NCI-H1436 treated with DMSO at 0.1 percent for 48 hours (cell line): ENCODE measurements around the gene INPP5A.
"Not testable (repeated sequence)": the region's sequence is repeated elsewhere in the genome, so short reads cannot be mapped to it uniquely, and the experiment has no call there.

Experiments
- DNase-seq: peaks from one replicate; lab custom pipeline; 2025; lab: John Stamatoyannopoulos, UW

The INPP5A gene

DNA sequence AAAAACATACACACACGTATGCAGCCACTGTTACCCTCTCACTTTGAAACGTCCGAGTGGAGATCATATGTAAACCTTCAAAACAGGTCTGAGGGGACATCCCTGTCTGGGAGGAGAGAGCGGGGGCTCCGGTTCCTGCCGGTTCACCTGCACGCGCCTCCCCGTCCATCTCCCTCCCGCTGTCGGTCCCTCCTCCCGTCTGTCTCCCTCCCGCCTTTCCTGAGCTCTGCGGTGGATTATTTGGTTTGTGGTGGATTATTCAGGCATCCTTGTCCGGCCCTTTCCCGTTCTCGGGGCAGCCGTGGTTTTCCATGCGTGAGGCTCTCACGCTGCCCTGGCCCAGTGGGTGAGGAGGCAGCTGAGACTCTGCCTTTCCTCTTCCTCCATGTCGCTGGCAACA, 188.6 kb downstream of the INPP5A start:
- no peak for DNase-seq

DNA sequence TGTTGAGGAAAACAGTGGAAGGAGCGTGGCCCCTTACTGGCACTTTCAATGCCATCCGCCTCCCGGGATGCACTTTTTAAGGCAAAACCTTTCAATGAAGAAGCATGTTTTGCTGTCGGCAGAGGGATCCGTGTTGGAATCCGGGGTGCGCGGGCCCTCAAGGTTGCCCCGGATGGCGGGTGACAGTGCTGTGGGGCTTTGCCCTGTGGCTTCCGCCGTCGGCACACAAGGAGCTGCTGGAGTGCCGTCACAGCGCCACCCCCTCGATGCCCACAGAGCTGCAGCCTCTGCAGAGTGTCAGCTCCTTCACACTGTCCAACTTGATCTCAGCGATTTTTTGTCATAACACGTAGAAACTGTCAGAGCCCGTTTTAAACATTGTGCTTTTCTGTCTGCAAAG, 189.4 kb downstream of the INPP5A start:
- no peak for DNase-seq

DNA sequence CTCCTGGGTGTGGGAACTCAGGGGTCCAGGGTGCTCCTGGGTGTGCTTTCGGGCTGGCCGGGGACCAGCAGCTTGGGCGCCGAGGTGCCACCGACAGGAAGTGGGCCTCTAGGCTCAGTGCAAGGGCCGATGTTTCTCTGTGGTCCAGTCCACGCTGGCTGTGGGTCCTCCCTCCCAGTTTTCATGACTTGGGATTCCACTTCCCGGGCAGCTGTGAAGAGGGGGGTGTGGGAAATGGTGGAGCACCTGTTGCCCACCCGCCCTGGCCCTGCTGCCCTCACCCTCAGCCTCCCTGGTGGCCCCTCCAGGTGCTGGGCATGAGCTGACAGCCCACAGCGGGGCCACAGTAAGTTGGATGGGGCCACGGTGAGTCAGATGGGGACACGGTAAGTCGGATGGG, 189.8 kb downstream of the INPP5A start:
- no peak for DNase-seq

DNA sequence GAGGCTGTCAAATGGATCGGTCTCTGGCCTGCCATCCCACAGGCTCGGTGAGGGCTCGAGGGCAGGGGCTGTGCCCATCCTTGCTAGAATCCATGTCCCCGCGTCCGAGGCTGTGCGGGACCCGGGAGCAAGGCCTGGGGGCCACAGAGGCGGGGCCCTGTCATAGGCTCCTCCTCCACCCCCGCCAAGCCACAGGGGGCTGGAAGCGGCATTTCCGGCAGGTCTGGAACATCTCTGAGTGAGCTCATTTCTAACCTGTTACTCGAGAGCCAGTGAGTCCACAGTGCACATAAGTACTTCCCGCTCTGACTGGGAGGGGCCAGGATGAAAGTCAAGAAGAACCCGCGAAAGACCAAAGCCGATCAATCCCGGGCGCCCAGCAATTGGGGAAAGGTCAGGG, 190.7 kb downstream of the INPP5A start:
- no peak for DNase-seq

DNA sequence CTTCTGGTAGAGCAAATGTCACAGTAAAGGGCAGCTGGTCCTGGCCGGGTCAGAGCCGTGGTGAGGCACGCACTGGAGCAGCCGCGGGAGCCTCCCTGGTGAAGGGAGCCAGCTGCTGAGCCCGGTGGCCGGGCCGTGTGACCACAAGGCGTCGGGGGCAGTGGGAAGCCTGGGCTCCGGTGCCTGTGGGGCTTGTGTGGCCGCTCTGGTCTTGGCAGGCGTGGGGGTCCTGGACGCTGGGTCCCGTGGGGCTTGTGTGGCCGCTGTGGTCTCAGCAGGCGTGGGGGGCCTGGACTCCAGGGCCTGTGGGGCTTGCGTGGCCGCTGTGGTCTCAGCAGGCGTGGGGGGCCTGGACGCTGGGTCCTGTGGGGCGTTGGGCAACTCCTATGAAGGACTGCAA, 191.2 kb downstream of the INPP5A start:
- DNase-seq: no peak

DNA sequence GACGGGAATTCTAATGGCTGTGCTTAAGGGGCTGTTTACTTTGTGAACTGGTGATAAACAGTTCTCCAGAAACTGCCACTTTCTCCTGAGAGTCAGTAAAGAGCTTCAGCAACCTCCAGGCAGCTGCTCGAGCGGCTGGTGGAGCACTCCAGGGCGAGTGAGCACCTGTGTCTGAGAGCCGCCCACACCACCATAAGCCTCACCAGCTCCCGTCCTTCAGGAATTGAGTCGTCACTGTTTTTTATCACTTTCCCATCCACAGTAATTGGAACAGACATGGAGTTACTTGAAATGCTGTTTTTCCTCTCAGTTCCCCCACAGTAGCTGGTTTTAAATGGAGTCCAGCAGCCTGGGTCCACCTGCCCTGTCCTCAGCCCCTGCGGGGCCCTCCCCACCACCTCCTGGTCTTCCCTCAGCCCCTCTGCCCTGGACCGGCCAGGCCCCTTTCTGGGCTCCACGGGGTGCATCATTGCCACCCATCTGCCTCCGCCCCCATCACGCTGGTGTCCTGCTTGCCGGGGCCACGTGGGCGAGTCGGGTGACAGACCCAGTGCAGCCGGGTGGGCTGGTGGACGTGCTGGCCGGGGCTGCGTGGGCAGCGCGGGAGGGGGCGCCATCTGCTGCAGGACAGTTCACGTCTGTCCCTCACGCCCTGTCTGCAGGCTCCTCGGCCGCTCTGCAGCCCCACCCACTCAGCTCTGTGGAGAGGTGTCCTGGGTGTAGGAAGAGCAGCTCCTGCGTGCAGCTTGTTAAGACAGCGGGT, 192.4 kb downstream of the INPP5A start:
- no peak for DNase-seq

DNA sequence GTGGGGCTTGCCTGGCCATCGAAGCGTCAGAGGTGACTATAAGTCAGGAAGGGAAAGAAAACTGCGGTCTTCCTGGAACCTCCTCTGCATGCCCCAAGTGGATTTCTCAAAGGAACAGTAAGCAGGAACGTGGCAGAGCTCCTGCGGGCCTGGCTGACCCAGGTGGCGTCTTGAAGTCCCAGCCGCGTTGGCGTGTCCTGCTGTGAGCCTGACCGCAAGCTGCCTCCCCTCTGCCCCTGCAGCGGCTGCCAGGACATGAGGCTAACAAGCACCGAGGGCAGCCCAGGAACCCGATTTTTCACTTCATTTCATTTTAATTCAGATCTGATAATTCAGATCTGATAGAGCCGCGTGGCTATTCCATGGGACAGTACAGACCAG, 193.0 kb downstream of the INPP5A start:
- no peak for DNase-seq

DNA sequence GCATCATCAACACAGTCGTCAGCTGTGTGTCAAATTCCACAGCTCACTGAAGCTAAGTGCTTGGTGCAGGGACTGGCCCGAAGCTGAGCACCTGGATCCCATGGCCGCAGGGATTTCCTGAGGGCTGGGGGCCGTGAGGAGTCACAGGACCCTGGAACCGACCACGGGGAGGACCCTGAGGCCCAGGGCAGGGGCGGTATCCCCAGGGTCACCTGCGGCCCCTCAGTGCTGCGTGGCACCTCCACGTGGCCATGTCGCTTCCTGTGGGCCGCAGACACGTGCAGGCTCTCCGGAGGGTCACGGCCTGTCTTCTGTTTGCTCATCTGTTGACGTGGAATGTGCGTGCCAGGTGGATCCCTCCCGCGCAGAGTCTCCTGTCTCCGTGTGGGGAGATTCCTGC, 194.9 kb downstream of the INPP5A start:
- no peak for DNase-seq

DNA sequence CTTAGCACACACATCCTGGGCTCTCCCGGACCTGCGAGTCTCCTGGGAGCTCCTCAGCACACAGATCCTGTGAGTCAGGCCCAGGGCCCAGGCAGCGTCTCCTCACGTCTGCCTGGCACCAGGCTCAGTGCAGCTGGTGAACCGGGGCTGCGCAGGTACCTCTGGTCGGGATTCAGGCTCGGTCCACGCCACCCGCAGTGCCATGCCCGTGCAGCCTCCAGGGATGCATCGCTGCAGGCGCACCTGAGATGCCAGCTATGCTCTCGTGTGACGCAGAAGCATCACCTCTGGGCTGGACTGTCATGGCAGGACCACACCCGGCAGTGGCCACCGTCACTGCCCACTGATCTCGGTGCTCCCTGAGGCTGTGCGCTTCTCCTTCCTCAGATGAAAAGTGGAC, 196.3 kb downstream of the INPP5A start:
- no peak for DNase-seq

DNA sequence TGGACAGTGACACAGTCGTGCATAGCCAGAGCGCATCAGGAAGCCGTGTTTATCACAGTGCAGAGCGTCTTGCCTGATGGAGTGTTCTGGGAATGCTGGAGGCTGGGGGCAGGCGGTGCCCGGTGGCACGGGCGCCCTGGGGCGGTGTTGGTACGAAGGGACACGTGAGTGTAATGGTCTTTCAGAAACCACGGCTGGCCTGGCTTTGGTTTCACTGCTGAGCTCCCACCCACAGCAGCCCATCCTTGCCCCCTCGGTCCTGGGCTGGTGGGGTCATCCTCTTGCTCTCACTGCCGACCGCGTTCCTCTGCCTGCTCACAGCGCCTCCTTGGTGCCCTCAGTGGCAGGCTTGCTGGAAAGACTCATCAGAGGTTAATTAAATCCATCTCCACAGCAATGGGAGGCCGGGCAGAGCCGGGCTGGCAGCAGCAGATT, 197.8 kb downstream of the INPP5A start:
- DNase-seq: no peak

DNA sequence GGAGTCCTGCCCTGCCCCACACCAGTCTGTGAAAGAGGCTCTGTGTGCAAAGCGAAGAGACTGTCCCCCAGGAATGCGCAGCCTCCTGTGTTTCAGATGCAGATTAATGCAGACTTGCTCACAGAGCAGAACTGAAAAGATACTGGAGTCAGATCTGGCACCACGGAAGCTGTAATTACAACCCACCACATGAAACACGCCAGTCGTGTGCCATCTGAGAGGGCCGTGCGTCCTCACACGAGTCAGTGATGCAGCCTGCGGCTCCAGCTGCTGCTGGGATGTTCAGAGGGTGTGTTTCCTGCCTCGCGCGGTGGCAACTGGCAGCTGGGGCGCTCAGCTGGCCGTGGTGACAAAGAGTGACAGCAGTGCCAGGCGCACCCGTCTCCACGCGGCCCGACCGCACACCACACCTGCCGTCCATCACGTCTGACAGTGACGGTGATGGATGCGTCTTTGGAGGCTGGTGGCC, 198.4 kb downstream of the INPP5A start:
- no peak for DNase-seq

DNA sequence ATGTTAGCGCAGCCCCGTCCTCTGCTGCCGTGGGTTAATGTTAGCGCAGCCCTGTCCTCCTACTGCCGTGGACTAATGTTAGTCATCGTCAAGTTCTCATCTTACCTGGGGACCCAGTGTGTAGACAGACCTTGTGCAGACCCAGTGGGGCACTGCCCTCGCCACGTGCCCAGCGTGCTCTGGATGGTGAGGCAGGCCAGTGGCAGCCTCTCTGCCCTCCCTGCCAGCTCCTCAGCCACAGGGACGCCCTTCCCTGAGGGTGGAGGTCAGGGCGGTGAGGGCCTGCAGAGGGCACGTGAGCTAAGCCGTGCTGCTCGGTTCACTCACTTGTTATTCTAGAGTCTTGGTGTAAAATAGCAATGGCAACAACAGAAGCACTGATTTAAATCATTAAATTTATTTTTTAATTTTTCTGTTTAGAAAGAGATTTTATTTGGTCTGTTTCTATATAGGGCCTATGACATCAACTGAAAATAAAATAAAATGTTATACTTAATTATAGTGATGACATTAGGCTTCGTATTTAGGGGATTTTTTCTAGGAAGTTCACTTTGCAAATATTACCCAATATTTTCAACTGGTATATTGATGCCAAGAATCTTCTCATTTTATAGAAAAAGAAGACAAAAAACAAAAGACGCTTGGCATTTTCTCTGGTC, 199.9 kb downstream of the INPP5A start:
- DNase-seq: no peak

DNA sequence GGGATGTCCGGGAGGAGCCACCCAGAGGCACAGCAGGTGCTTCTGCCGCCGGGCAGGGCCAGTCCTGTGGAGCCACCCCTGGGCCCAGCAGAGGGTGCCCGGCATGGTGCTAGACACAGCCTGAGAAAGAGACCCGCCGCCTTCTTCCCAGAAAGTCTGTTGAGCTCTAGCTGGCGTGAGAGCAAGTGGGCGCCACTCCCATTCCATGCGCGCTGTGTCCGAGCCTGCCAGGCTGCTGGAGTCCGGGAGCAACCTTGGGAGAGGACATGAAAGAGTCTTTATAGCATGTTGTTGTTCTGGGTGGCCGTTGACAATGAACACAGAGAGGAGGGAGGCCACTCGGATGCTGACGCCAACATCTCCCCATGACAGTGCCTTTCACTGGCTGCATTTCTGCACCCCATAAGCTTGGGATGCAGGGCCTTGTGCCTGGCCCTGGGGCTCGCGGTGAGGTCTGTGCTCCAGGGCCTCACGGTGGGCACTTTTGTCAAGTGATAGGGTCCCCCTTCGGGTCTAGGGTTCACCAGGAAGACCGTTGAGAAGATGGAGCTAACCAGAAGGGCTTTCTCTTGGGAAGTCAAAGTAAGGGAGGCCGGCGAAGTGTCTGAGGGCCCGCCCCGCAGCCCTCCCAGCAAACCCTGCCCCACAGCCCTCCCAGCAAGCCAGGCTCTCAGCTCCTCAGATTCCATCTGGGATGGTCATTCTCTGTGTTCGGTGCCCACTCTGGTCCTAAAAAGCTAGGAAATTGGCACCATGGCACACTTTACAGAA, 201.1 kb downstream of the INPP5A start:
- DNase-seq: no peak

DNA sequence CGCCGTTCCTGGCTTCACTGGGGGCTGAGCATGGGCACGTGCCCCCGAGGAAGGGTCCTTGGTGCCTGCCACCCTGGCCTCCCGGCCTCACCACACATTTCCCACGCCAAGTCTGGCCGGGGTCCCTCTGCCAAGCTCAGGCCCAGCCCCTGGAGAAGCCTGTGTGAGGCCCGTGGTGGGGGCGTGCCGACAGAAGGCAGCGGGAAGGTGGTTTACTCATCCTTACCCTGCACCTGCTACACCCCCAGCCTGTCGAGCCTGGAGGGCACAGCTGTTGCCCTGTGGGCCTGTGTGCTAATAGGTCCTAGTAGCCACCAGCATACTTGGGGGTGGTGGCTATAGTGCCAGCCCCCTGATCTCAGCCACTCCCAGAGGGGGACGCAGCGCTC, 201.6 kb downstream of the INPP5A start:
- DNase-seq: no peak

DNA sequence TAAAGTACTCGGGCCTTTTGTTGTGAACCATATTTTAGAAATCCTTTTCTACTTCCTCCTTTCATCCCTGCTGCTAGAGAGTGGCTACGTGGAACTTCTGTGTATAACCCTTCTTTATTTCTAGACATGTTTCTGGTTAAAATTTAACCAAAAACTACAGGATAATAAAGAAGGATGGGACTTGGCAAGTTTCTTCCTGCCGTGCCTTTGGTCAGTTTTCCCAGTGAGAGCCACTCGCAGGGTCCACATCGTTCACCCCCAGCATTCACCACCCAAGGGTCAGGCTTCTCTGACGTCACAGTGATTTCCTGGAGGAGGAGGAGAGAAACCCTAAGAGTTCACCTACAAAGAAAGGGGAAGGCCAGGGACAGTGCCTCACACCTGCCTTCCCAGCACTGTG, 203.0 kb downstream of the INPP5A start:
- no peak for DNase-seq

DNA sequence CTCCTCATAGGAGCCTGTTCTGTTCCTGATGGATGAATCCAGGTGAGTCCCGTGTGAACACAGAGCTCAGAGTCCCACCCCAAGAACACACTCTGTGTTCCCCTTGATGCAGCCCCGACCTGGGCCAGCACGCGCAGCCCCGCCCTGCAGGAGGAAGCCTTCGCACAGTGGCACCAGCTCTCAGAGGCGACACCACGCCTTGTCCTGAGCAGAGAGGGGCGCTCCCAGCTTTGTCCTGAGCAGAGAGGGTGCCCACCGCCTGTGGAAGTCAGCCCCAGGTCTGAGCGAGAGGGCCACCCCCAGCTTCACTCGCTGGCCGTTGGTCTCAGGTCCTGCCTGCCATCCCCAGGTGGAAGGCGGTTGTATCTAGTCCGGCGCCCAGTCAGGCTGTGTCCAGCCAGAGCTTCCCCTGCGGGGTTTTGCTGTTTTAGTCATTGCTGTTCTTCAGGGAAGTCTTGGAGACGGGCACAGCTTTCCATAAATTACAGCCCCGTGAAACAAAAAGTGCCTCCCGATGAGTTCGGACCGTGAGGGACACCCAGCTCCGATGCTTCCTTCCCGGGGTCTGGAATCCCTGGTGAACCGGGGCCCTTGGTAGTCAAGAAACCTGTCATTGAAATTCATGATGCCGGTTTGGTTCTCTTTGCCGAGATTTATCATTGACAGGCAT, 204.7 kb downstream of the INPP5A start:
- DNase-seq: no peak

DNA sequence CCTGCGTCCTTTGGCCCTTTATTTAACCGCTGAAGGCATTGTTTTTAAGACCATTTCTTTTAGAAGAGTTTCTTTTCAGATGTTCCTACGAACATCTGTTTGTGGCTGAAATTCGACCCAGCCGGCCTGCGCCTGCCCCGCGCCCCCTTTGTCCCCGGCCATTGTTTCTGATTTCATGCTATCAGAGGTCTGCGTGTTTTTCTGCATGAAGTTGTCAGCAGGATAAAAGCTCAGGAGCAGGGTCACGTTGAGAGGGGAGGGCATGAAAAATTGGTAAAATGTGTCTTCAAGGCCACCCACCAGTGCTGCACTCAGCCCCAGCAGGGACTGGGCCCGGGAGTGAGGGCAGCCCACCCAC, 205.2 kb downstream of the INPP5A start:
- DNase-seq: no peak

DNA sequence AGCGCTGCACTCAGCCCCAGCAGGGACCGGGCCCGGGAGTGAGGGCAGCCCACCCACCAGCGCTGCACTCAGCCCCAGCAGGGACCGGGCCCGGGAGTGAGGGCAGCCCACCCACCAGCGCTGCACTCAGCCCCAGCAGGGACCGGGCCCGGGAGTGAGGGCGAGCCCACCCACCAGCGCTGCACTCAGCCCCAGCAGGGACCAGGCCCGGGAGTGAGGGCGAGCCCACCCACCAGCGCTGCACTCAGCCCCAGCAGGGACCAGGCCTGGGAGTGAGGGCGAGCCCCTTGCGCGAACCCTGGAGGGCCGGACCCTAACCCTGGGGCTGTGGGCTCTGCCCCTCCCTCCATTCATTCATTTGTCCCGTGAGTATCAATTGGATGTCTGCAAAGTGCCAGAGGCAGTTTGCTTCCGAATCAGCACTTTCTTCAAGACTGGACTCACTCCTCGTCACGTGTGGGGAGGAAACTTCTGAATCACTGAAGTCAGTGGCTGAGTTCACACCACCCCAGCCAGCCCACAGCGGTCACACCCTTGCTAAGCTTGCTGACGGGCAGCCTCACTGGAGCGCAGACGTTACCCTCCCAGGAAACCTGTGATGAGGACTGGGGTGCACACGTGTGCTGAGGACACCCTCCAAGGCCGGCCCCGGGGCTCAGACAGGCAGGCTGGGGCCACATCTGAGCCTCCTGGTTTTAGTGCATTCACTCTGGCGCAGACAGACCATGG, 205.8 kb downstream of the INPP5A start:
- DNase-seq: not testable (repeated sequence)

DNA sequence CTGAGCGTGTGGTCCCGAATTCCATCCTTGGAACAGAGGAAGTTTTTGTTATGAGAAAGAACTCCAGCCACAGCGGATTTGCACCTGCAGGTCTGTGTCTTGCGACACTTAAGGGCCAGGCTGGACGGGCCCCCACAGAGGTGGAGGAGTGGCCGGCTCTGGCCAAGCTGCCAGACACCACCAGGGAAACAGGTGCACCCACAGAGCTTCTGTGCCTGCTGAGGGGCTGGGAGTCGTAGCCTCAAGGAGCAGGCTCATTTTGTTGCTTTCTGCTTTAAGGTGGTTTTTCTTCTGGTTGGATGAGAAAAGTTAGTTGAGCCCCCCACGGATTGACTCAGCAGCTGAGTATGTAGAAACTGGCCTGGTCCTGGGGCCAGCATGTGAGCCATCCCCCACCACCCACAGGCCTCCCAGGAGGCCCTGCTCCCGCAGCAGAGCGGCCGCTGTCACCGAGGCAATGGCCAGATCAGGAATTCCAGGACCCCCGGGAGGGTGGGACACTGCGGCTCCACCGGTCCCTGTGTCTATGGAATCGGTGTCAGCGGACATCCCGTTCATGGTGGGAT, 206.4 kb downstream of the INPP5A start:
- no peak for DNase-seq

DNA sequence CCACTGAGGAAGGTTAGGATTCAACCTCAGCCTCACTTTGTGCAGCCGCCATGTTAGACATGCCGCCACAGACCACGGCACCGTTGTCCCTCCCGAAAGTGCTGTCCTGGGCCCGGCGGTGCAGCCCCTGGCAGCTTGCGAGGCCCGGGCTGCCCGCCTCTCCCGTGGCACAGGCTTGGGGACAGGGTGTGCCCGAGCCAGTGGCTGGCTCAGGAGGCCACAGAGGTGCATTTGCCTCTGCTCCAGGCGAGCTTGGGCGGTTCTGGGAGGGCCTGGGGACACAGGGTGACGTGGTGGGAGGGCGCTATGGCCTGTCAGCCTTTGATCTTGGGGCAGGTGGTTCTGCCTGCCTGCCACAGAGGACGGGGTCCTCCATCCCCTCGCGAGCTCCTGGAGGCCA, 207.3 kb downstream of the INPP5A start:
- DNase-seq: no peak

DNA sequence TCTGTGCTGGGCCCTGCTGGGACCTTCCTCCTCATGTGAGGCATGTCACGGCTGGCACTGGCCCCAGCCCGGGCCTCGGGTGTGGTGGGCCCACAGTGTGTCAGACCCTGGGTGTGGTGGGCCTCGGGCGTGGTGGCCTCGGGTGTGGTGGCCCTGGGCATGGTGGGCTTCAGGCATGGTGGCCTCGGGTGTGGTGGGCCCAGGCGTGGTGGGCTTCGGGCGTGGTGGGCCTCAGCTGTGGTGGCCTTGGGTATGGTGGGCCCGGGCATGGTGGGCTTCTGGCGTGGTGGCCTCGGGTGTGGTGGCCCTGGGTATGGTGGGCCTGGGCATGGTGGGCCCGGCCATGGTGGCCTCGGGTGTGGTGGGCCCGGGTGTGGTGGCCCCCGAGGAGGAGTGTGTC, 207.9 kb downstream of the INPP5A start:
- no peak for DNase-seq

DNA sequence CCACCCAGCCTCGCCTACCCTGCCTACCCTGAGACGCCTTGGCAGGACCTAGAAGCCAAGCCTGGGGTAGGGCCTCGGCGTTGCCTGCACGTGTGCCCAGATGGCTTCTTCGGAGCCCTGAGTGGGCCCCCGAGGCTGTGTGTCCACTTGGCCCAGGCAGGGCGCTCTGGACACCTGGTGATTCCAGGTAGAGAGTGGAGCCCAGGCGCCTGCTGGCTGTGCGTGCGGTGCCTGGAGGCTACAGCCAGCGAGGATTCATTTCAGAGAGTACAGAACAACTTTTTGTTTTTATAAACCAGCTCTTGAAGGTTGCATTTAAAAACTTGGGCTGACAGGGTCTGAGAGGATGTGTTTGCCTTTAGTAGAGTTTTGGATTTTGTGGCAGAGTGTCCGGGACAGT, 208.4 kb downstream of the INPP5A start:
- DNase-seq: no peak
